Sigmoid colon (tissue), 4 donors: ENCODE results near the gene PARD3.

Source experiments
- CTCF ChIP-seq, 4 experiments: fragments of 450-650 bp in 3 of 4; fragments of 200-600 bp in 1 of 4; IDR thresholded peaks; one replicate each; pipeline ENCODE4 v1.5.1; 2016 to 2019; ENCODE audit warnings: antibody characterized with exemption in 4 of 4, mild to moderate bottlenecking in 3 of 4, moderate library complexity in 2 of 4
- POLR2AphosphoS5 ChIP-seq, 4 donors: sonication (generic); formaldehyde crosslinking; IDR thresholded peaks; one replicate each; pipeline ENCODE4 v1.6.1; 2017; ENCODE audit warnings: antibody characterized with exemption in 4 of 4

GRCh38 chr10:34360984-34361383, 454.1 kb downstream of the PARD3 start:
- TF ChIP-seq CTCF (IDR thresholded peaks at IDR 0.05) (no peak), POLR2AphosphoS5 (IDR thresholded peaks at IDR 0.05) (no peak)
